Breast epithelium (tissue), 3 donors: ENCODE data around the gene PDE4D.

Experiments used
- CTCF ChIP-seq, 3 donors: fragments of 450-650 bp; IDR thresholded peaks; one replicate each; pipeline ENCODE4 v1.5.1; 2016 to 2017; ENCODE audit warnings: antibody characterized with exemption in 3 of 3, mild to moderate bottlenecking in 3 of 3, moderate library complexity in 3 of 3
- POLR2A ChIP-seq: fragments of 450-650 bp; IDR thresholded peaks from one replicate; pipeline ENCODE4 v1.6.1; 2016; ENCODE audit warnings: antibody characterized with exemption, mild to moderate bottlenecking, moderate library complexity
- POLR2AphosphoS5 ChIP-seq, 3 donors: sonication (generic); formaldehyde crosslinking; IDR thresholded peaks; one replicate each; pipeline ENCODE4 v1.6.1; 2017; ENCODE audit warnings: antibody characterized with exemption in 3 of 3

DNA sequence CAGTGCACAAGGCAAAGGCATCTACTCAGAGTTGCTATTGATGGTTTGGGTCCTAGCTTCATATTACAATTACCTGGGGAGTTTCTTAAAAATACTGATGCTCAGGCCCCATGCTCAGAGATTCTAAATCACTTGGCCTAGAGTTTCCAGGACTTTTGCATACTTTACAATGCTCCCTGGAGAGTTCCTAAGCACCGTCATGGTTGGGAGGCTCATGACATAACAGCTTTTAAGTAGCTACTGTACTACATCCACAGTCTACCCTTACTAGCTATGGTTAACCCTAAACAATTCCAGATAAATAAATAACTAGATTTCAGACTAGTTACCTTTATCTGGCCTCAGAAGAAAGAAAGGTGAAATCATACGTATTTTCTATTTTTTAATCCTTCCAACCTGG lies 414.4 kb downstream of the PDE4D start:
- TF ChIP-seq POLR2AphosphoS5 (IDR thresholded peaks at IDR 0.05) = no peak
- no peak for TF ChIP-seq CTCF (IDR thresholded peaks at IDR 0.05)
- TF ChIP-seq POLR2A = no peak
